Right lobe of liver (tissue), 4 donors: ENCODE results near the gene FGF14.
A peak's percentile ranks its signal among the peaks of the same experiment; 100 is the strongest.

Experiments used
- POLR2A ChIP-seq: fragments of 450-650 bp; IDR thresholded peaks from one replicate; pipeline ENCODE4 v1.6.1; 2017; ENCODE audit warnings: antibody characterized with exemption, mild to moderate bottlenecking
- TF ChIP-seq, protein P1 (sequence below), 4 donors: fragments of 200-600 bp in 3 of 4; fragments of 450-650 bp in 1 of 4; IDR thresholded peaks; one replicate each; pipeline versions ENCODE4 v1.5.1 to v1.8.0; 2016 to 2022; ENCODE audit warnings: antibody characterized with exemption in 4 of 4, mild to moderate bottlenecking in 2 of 4
- donor health status: DM: no; HTN: no; CAD: no.
- donor health status: DM: no; HTN: no; CAD: no.
- donor health status: DM: no; HTN: yes; CAD: no.

DNA sequence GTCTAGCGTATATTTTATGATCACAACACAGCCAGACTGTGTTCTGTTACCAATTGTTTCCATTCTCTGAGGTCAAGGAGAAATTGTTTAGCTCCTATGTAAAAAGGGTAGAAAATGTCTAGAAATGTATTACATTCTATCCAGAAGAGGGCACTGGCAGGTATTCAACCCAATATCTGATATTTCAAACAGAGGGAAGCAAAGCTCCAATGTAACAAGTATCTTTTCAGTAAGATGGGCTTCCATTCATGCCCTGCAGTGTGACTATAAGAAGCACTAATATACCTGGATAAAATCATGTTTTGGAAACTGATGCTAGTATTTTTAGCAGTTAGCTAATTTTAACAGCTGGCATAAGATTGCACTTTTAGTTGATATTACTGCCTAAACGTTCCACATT is 312.7 kb downstream of the FGF14 start:
- TF ChIP-seq POLR2A = no peak
- TF ChIP-seq, protein P1, sequence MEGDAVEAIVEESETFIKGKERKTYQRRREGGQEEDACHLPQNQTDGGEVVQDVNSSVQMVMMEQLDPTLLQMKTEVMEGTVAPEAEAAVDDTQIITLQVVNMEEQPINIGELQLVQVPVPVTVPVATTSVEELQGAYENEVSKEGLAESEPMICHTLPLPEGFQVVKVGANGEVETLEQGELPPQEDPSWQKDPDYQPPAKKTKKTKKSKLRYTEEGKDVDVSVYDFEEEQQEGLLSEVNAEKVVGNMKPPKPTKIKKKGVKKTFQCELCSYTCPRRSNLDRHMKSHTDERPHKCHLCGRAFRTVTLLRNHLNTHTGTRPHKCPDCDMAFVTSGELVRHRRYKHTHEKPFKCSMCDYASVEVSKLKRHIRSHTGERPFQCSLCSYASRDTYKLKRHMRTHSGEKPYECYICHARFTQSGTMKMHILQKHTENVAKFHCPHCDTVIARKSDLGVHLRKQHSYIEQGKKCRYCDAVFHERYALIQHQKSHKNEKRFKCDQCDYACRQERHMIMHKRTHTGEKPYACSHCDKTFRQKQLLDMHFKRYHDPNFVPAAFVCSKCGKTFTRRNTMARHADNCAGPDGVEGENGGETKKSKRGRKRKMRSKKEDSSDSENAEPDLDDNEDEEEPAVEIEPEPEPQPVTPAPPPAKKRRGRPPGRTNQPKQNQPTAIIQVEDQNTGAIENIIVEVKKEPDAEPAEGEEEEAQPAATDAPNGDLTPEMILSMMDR (IDR thresholded peaks at IDR 0.05) = peak; percentile 27 to 32 (median 31)
